ENCODE measurements around the gene FSCN2. TPM values are rescaled to one million over a fixed set of nuclear protein-coding genes. Genes with fewer than 3 reads are reported as not detected.
A peak's percentile ranks its signal among the peaks of the same experiment; 100 is the strongest.

FSCN2 gene
- total and polyA plus RNA-seq, 11 donors, result 0.22 to 0.72 (median 0.38) TPM; not detected in 3

DNA sequence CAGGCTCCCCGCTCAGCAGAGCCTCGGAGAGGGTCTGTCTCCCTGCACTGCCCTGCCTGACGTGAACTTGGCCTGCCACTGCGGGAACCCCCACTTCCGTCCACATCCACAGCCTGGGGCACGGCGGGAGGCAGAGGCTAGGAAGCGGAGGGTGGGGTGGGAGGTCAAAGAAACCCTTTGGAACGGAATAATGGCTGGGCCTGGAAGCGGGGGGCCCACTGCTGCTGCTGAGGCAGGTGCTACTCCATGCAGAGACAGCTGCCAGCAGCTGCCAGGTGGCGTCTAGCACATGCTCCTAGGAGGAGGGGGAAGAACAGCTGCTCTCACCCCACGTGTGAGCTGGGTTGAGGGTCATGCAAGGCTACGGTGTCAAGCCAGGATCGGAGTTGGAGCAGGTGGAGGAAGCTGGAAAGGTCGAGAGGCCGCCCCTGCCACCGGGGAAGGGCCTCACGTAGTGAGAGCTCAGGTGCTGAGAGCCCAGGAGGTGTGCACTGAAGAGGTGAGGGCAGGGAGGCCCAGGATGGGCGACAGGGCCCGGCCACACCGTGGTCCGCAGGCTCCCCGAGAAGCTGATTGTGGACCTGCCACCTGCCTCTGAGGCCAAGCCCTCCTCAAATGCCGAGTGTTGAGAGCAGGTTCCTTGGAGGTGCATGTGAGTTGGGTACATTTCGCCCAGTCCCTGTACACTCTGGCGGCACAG, 9.8 kb downstream of the FSCN2 start:
- no peaks in the 10 kb centered on the region for H3K9me3 ChIP-seq
- TF ChIP-seq, protein P1, sequence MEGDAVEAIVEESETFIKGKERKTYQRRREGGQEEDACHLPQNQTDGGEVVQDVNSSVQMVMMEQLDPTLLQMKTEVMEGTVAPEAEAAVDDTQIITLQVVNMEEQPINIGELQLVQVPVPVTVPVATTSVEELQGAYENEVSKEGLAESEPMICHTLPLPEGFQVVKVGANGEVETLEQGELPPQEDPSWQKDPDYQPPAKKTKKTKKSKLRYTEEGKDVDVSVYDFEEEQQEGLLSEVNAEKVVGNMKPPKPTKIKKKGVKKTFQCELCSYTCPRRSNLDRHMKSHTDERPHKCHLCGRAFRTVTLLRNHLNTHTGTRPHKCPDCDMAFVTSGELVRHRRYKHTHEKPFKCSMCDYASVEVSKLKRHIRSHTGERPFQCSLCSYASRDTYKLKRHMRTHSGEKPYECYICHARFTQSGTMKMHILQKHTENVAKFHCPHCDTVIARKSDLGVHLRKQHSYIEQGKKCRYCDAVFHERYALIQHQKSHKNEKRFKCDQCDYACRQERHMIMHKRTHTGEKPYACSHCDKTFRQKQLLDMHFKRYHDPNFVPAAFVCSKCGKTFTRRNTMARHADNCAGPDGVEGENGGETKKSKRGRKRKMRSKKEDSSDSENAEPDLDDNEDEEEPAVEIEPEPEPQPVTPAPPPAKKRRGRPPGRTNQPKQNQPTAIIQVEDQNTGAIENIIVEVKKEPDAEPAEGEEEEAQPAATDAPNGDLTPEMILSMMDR (IDR thresholded peaks at IDR 0.05), result peak in 1 of 12 donors; percentile 6
- no peak for TF ChIP-seq POLR2A (IDR thresholded peaks at IDR 0.05)
- H3K36me3 ChIP-seq, result peaks cover 0 to 39% (median 22%) of the 10 kb centered on the region in 9 donors
- peaks cover 0 to 27% (median 17%) of the 10 kb centered on the region in 12 donors for H3K4me1 ChIP-seq
- intact Hi-C loops (cut with DNase I), result loop anchor here in 7 of 10 donors (5.0 to 10.0 kb wide), 3 partner anchors 63 to 396 kb away; no protein-coding TSS in a partner anchor
- peak in 1 of 4 donors; percentile 1 for ATAC-seq
- H3K27me3 ChIP-seq, result peaks cover 0 to 36% (median 30%) of the 10 kb centered on the region in 9 donors
- H3K4me3 ChIP-seq, result no peak overlapping the region
- peak in 1 of 5 donors; percentile 25 for DNase-seq
- 72 to 76% (median 73%) methylated on average over 24 to 26 of the region's 26 CpGs for WGBS, 4 donors
- no peak overlapping the region for H3K27ac ChIP-seq

DNA sequence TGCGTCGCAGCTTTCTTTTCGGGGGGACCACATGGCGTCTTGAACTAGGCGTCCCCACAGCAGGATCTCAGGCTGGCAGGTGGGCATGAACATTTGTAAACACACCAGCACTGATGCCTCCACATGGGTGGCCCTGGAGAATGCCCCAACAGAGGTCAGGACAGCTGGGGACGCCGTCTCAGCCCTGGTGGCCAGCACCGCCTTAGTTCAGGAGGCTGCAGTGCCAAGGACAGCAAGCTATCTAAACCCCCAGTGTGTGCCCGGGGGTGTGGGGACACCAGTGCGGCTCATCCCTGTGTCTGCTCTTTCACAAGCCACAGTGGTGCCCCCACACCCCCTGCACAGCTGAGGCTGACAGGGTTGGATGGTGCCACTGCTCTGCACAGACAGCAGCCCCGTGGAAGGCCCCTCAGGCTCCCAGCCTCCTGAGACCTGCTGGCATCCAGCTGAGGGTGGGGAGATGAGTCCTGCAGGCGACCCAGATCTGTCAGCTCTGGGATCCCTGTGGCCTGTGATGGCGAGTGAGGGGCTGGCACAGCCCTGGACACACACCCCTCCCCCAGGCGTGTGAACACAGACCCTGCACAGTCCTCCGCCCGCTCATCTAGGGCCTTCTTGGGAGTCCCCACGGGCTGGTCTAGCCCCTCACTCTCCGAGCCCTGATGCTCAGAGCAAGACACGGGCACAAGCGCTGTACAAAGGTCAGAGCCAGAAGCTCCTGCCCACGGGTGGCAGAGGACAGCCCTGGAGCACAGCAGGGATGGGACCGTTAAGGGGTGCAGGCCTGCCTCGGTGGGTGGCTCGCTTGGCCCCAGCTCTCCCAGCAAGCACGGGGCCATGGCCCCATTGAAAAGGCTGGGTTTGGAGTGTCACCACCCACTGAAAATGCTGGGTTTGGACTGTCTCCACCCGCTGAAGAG, 10.7 kb downstream of the FSCN2 start:
- DNase-seq, result peak in 1 of 5 donors; percentile 21
- H3K36me3 ChIP-seq, result peaks cover 0 to 48% (median 23%) of the 10 kb centered on the region in 9 donors
- intact Hi-C loops (cut with DNase I), result loop anchor here in 7 of 10 donors (5.0 to 10.0 kb wide), 3 partner anchors 64 to 397 kb away; no protein-coding TSS in a partner anchor

DNA sequence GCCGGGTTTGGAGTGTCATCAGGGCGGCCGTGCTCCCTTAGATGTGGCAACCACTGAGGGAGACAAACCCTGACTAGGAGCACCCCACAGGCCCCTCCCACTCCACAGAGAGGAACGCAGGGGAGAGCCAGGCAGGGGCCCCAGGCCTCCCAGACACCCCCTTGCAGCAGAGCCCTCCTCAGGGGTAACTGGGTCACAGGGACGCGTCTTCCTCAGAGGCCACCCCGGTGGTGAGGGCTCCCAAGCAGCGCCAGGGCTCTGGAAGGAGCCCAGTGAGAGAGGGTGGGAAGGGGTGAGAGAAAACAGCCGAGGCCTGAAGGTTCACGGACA, 11.4 kb downstream of the FSCN2 start:
- peaks cover 0 to 34% (median 17%) of the 10 kb centered on the region in 12 donors for H3K4me1 ChIP-seq
- WGBS, 4 donors, result 79 to 90% (median 84%) methylated on average over 7 to 10 of the region's 10 CpGs

More for the DNA sequence above, 10.7 kb downstream of the FSCN2 start:
- TF ChIP-seq POLR2A (IDR thresholded peaks at IDR 0.05), result no peak
- TF ChIP-seq, protein P1 (IDR thresholded peaks at IDR 0.05), result no peak
- H3K4me1 ChIP-seq, result peaks cover 0 to 33% (median 17%) of the 10 kb centered on the region in 12 donors
- no peak for ATAC-seq
- WGBS, 4 donors, result 87 to 95% (median 92%) methylated on average over 18 to 26 of the region's 26 CpGs
- no peak overlapping the region for H3K4me3 ChIP-seq
- peaks cover 0 to 36% (median 27%) of the 10 kb centered on the region in 9 donors for H3K27me3 ChIP-seq
- no peak overlapping the region for H3K27ac ChIP-seq
- no peaks in the 10 kb centered on the region for H3K9me3 ChIP-seq

More for the DNA sequence above, 11.4 kb downstream of the FSCN2 start:
- Histone ChIP-seq H3K9me3 (no peaks in the 10 kb centered on the region), H3K27ac (no peak overlapping the region), H3K36me3 (peaks cover 0 to 54% (median 28%) of the 10 kb centered on the region in 9 donors), H3K27me3 (peaks cover 0 to 31% (median 24%) of the 10 kb centered on the region in 9 donors), H3K4me3 (no peak overlapping the region)
- DNase-seq (peak in 2 of 5 donors; percentile 14 to 22), ATAC-seq (no peak)
- intact Hi-C loops (cut with DNase I), result loop anchor here in 7 of 10 donors (5.0 to 10.0 kb wide), 3 partner anchors 65 to 397 kb away; no protein-coding TSS in a partner anchor
- TF ChIP-seq, protein P1 (IDR thresholded peaks at IDR 0.05), result no peak
- TF ChIP-seq POLR2A (IDR thresholded peaks at IDR 0.05), result no peak
